H9 (cell line): ENCODE measurements around the gene TXNDC5. TPM values are rescaled to one million over a fixed set of nuclear protein-coding genes. Genes with fewer than 3 reads are reported as not detected.

Source experiments
- DNase-seq: peaks from one replicate; pipeline ENCODE4 v3.0.0-alpha.2; 2017
- H2AFZ ChIP-seq: one replicate; pipeline ENCODE4 v1.6.1; 2013; ENCODE audit warnings: mild to moderate bottlenecking, low read length, control low read depth, moderate library complexity
- H2AK5ac ChIP-seq: 2 replicates; pipeline ENCODE4 v1.6.1; 2013; ENCODE audit warnings: low read length, control low read depth, mixed read lengths; ENCODE audit not compliant: insufficient read length
- H2BK120ac ChIP-seq: one replicate; pipeline ENCODE4 v1.6.1; 2013; ENCODE audit warnings: low read depth, mild to moderate bottlenecking, low read length, control low read depth, inconsistent platforms; ENCODE audit not compliant: poor library complexity, severe bottlenecking
- H2BK12ac ChIP-seq: 2 replicates; pipeline ENCODE4 v1.6.1; 2013; ENCODE audit warnings: low read length, control low read depth, mixed read lengths, low read depth; ENCODE audit not compliant: insufficient read length
- H2BK15ac ChIP-seq: 2 replicates; pipeline ENCODE4 v1.6.1; 2013; ENCODE audit warnings: low read depth, low read length, control low read depth
- H2BK20ac ChIP-seq: one replicate; pipeline ENCODE4 v1.6.1; 2013; ENCODE audit warnings: low read depth, mild to moderate bottlenecking, low read length, control low read depth, inconsistent platforms; ENCODE audit not compliant: poor library complexity, severe bottlenecking
- H2BK5ac ChIP-seq: 2 replicates; pipeline ENCODE4 v1.6.1; 2013; ENCODE audit warnings: low read length, control low read depth, mixed read lengths; ENCODE audit not compliant: insufficient read length
- H3K14ac ChIP-seq: 2 replicates; pipeline ENCODE4 v1.6.1; 2013; ENCODE audit warnings: low read length, control low read depth; ENCODE audit not compliant: insufficient read depth
- H3K18ac ChIP-seq: 2 replicates; pipeline ENCODE4 v1.6.1; 2013; ENCODE audit warnings: low read depth, mild to moderate bottlenecking, mixed read lengths, low read length, control low read depth; ENCODE audit not compliant: insufficient read length
- H3K23ac ChIP-seq: 2 replicates; pipeline ENCODE4 v1.6.1; 2013; ENCODE audit warnings: low read length, control low read depth, mixed read lengths, low read depth; ENCODE audit not compliant: insufficient read length
- H3K23me2 ChIP-seq: 2 replicates; pipeline ENCODE4 v1.6.1; 2013; ENCODE audit warnings: low read depth, mild to moderate bottlenecking, mixed read lengths, low read length, control low read depth; ENCODE audit not compliant: insufficient read length, poor library complexity, severe bottlenecking
- H3K27ac ChIP-seq: 2 replicates; pipeline ENCODE4 v1.5.1; 2013; ENCODE audit warnings: low read length, control low read depth, mixed read lengths, low read depth; ENCODE audit not compliant: insufficient read length
- H3K27me3 ChIP-seq: 2 replicates; pipeline ENCODE4 v1.6.1; 2013; ENCODE audit warnings: low read length, control low read depth, inconsistent platforms; ENCODE audit not compliant: insufficient read depth
- H3K4ac ChIP-seq: 2 replicates; pipeline ENCODE4 v1.6.1; 2013; ENCODE audit warnings: low read depth, mild to moderate bottlenecking, control low read depth, inconsistent platforms, low read length, moderate library complexity
- H3K4me1 ChIP-seq: 2 replicates; pipeline ENCODE4 v1.6.1; 2013; ENCODE audit warnings: low read length, control low read depth, inconsistent platforms; ENCODE audit not compliant: insufficient read depth
- H3K4me2 ChIP-seq: 2 replicates; pipeline ENCODE4 v1.6.1; 2013; ENCODE audit warnings: low read length, control low read depth, mixed read lengths; ENCODE audit not compliant: insufficient read length, insufficient read depth
- H3K56ac ChIP-seq: 2 replicates; pipeline ENCODE4 v1.6.1; 2013; ENCODE audit warnings: low read depth, mild to moderate bottlenecking, mixed read lengths, low read length, control low read depth; ENCODE audit not compliant: insufficient read length
- H3K79me1 ChIP-seq: 2 replicates; pipeline ENCODE4 v1.6.1; 2013; ENCODE audit warnings: low read depth, mild to moderate bottlenecking, moderate library complexity, low read length, control low read depth, inconsistent platforms; ENCODE audit not compliant: insufficient read depth, poor library complexity, severe bottlenecking
- H3K79me2 ChIP-seq: 2 replicates; pipeline ENCODE4 v1.6.1; 2013; ENCODE audit warnings: low read length, control low read depth, inconsistent platforms; ENCODE audit not compliant: insufficient read depth
- H3K9ac ChIP-seq: 2 replicates; pipeline ENCODE4 v1.6.1; 2013; ENCODE audit warnings: low read length, control low read depth, mixed read lengths; ENCODE audit not compliant: insufficient read length; ENCODE audit errors: extremely low read depth
- H3K9me3 ChIP-seq: one replicate; pipeline ENCODE4 v1.6.1; 2013; ENCODE audit warnings: low read depth, low read length, inconsistent platforms; ENCODE audit not compliant: control insufficient read depth
- H3T11ph ChIP-seq: one replicate; pipeline ENCODE4 v1.6.1; 2013; ENCODE audit warnings: mild to moderate bottlenecking, low read length, control low read depth, inconsistent platforms
- H4K20me1 ChIP-seq: one replicate; pipeline ENCODE4 v1.6.1; 2013; ENCODE audit not compliant: control insufficient read depth, insufficient read length, insufficient read depth
- H4K5ac ChIP-seq: 2 replicates; pipeline ENCODE4 v1.6.1; 2013; ENCODE audit warnings: low read depth, mild to moderate bottlenecking, mixed read lengths, low read length, control low read depth; ENCODE audit not compliant: insufficient read length
- H4K8ac ChIP-seq: replicated peaks from 2 replicates; pipeline ENCODE4 v1.6.1; 2013; ENCODE audit warnings: low read length, control low read depth, mixed read lengths, low read depth; ENCODE audit not compliant: insufficient read length
- H4K91ac ChIP-seq: 2 replicates; pipeline ENCODE4 v1.6.1; 2013; ENCODE audit warnings: low read depth, mild to moderate bottlenecking, moderate library complexity, mixed read lengths, low read length, control low read depth; ENCODE audit not compliant: insufficient read length
- H3K27ac Mint-ChIP-seq, 3 experiments: 2 replicates in 2 of 3; 3 replicates in 1 of 3; pipeline ENCODE4 v1.8.0; 2020 to 2021; ENCODE audit warnings: mixed read lengths in 3 of 3, mild to moderate bottlenecking in 1 of 3, moderate library complexity in 1 of 3
- H3K27me3 Mint-ChIP-seq: 2 replicates; pipeline ENCODE4 v1.8.0; 2021; ENCODE audit warnings: low read depth, mild to moderate bottlenecking, moderate library complexity, mixed read lengths
- H3K36me3 Mint-ChIP-seq, 3 experiments: 2 replicates in 2 of 3; 3 replicates in 1 of 3; pipeline ENCODE4 v1.8.0; 2020 to 2021; ENCODE audit warnings: low read depth in 3 of 3, mixed read lengths in 3 of 3; ENCODE audit not compliant: insufficient read depth in 1 of 3
- H3K4me1 Mint-ChIP-seq, 2 experiments: 2 replicates each; pipeline ENCODE4 v1.8.0; 2020; ENCODE audit warnings: mixed read lengths in 2 of 2
- H3K4me3 Mint-ChIP-seq, 2 experiments: 2 replicates in 1 of 2; 3 replicates in 1 of 2; pipeline ENCODE4 v1.8.0; 2020 to 2021; ENCODE audit warnings: mild to moderate bottlenecking in 2 of 2, mixed read lengths in 2 of 2, moderate library complexity in 1 of 2
- H3K9me3 Mint-ChIP-seq, 2 experiments: 2 replicates in 1 of 2; 3 replicates in 1 of 2; pipeline ENCODE4 v1.8.0; 2020; ENCODE audit warnings: mild to moderate bottlenecking in 2 of 2, mixed read lengths in 2 of 2, moderate library complexity in 1 of 2
- WGBS: extraction: QIAGEN DNeasy Blood & Tissue Kit; methylation state at CpG from one replicate; pipeline ENCODE4 v1.1.7; 2013; ENCODE audit warnings: missing lambda C conversion rate, low lambda C conversion rate, mixed read lengths; ENCODE audit not compliant: insufficient read length; ENCODE audit errors: extremely low coverage; 5-methylcytosine and 5-hydroxymethylcytosine counted together
- total RNA-seq: library from RNA; stranded (reverse); gene quantifications from 2 replicates; pipeline ENCODE4 v1.2.1, GENCODE V29; 2021
- TF ChIP-seq, protein P1 (sequence below): fragments of 200-600 bp; sonication (generic); conservative IDR thresholded peaks from 3 replicates; pipeline ENCODE4 v1.8.0; 2021; ENCODE audit warnings: antibody characterized with exemption, mild to moderate bottlenecking

TXNDC5 gene
- total RNA-seq, 1 experiment from 2014 or later = 130 TPM

DNA sequence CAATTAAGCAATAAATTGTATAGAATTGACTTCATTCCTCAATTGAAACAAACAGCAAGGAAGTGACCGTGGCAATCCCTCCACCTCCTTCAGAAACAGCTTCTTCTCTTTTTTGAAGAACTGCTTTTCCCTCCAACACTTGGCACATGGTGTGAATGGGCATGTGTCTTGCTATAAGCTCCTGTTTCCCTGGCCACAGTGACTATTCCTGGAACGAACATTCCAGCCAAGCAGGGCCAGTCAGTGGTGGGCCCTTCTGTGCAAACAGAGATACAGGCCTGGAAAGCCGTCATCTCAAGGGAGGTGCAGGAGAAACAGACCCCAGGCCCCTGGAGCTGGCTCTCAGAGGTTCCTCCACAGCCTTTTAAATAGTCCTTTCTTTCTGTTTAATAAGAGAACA, 6.9 kb downstream of the TXNDC5 start:
- Histone ChIP-seq H3K23me2 (no peaks in the 10 kb centered on the region), H3K79me1 (no peaks in the 10 kb centered on the region), H3K9ac (no peak overlapping the region), H2AK5ac (no peak overlapping the region), H2BK15ac (no peak overlapping the region), H3T11ph (no peak overlapping the region), H2BK5ac (no peak overlapping the region), H3K27ac (no peak overlapping the region), H3K27me3 (no peaks in the 10 kb centered on the region), H3K9me3 (no peaks in the 10 kb centered on the region), H3K79me2 (peaks cover 19% of the 10 kb centered on the region; the same call in 1 of the 2 replicates), H2BK120ac (no peak overlapping the region), H3K4ac (no peak overlapping the region), H4K5ac (no peak overlapping the region), H2BK20ac (no peak overlapping the region), H3K14ac (no peak overlapping the region), H3K23ac (no peak overlapping the region), H4K20me1 (no peaks in the 10 kb centered on the region), H2BK12ac (no peak overlapping the region), H4K91ac (no peak overlapping the region), H3K18ac (no peak overlapping the region), H2AFZ (no peak overlapping the region), H3K4me1 (no peaks in the 10 kb centered on the region), H3K4me2 (no peak overlapping the region), H4K8ac (no peak overlapping the region), H3K56ac (no peak overlapping the region)
- no CpG with 5 or more reads among the region's 3 CpGs for WGBS
- Mint-ChIP-seq H3K27ac (no peak overlapping the region), H3K4me1 (peaks cover 3 to 4% of the 10 kb centered on the region in 2 experiments; a peak in 2 of 4 replicates), H3K27me3 (no peaks in the 10 kb centered on the region), H3K9me3 (no peaks in the 10 kb centered on the region), H3K36me3 (peaks cover 35 to 68% (median 65%) of the 10 kb centered on the region in 3 experiments; a peak in 6 of 7 replicates), H3K4me3 (no peak overlapping the region)
- TF ChIP-seq, protein P1, sequence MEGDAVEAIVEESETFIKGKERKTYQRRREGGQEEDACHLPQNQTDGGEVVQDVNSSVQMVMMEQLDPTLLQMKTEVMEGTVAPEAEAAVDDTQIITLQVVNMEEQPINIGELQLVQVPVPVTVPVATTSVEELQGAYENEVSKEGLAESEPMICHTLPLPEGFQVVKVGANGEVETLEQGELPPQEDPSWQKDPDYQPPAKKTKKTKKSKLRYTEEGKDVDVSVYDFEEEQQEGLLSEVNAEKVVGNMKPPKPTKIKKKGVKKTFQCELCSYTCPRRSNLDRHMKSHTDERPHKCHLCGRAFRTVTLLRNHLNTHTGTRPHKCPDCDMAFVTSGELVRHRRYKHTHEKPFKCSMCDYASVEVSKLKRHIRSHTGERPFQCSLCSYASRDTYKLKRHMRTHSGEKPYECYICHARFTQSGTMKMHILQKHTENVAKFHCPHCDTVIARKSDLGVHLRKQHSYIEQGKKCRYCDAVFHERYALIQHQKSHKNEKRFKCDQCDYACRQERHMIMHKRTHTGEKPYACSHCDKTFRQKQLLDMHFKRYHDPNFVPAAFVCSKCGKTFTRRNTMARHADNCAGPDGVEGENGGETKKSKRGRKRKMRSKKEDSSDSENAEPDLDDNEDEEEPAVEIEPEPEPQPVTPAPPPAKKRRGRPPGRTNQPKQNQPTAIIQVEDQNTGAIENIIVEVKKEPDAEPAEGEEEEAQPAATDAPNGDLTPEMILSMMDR = no peak
- no peak for DNase-seq
